DND-41 (cell line): ENCODE measurements around the gene CRACDL.

Experiments used
- ATAC-seq: fragments of 200-7000 bp; cut with Tn5 transposase; 3 replicates; pipeline ENCODE4 v1.9.1; 2021; ENCODE audit warnings: low read depth; ENCODE audit not compliant: insufficient read depth
- DNase-seq: peaks from one replicate; pipeline ENCODE4 v3.0.0-alpha.2; 2020
- H2AFZ ChIP-seq: 2 replicates; pipeline ENCODE4 v1.6.0; 2012; ENCODE audit warnings: low read depth, low read length
- H3K27ac ChIP-seq: 2 replicates; pipeline ENCODE4 v1.5.1; 2012; ENCODE audit warnings: low read length, inconsistent platforms
- H3K27me3 ChIP-seq: fragments of 200-600 bp; sonication (generic); 2 replicates; pipeline ENCODE4 v1.6.0; 2012; ENCODE audit warnings: low read length, mild to moderate bottlenecking, inconsistent platforms; ENCODE audit not compliant: insufficient read depth, poor library complexity
- H3K36me3 ChIP-seq: 2 replicates; pipeline ENCODE4 v1.5.1; 2012; ENCODE audit warnings: low read length, inconsistent platforms; ENCODE audit not compliant: insufficient read depth
- H3K4me1 ChIP-seq: 2 replicates; pipeline ENCODE4 v1.5.1; 2012; ENCODE audit warnings: mild to moderate bottlenecking, low read length; ENCODE audit not compliant: insufficient read depth
- H3K4me2 ChIP-seq: 2 replicates; pipeline ENCODE4 v1.6.0; 2012; ENCODE audit warnings: mild to moderate bottlenecking, moderate library complexity, low read length, inconsistent platforms; ENCODE audit not compliant: insufficient read depth
- H3K4me3 ChIP-seq, 2 experiments: fragments of 200-600 bp in 1 of 2; shearing (Covaris generic) in 1 of 2; 2 replicates each; pipeline ENCODE4 v1.5.1; 2012 to 2016; ENCODE audit warnings: inconsistent platforms in 2 of 2, low read length in 2 of 2, mild to moderate bottlenecking in 2 of 2, low read depth in 1 of 2, moderate library complexity in 1 of 2
- H3K79me2 ChIP-seq: 2 replicates; pipeline ENCODE4 v1.6.0; 2012; ENCODE audit warnings: low read length, inconsistent platforms; ENCODE audit not compliant: insufficient read depth
- H3K9ac ChIP-seq: 2 replicates; pipeline ENCODE4 v1.6.0; 2012; ENCODE audit warnings: low read depth, mild to moderate bottlenecking, inconsistent platforms, low read length, moderate library complexity
- H3K9me3 ChIP-seq: 2 replicates; pipeline ENCODE4 v1.5.1; 2012; ENCODE audit warnings: low read length, moderate library complexity, mild to moderate bottlenecking, inconsistent platforms; ENCODE audit not compliant: insufficient read depth, severe bottlenecking
- H4K20me1 ChIP-seq: 2 replicates; pipeline ENCODE4 v1.6.0; 2012; ENCODE audit warnings: low read length; ENCODE audit not compliant: insufficient read depth
- CTCF ChIP-seq: IDR thresholded peaks from 2 replicates; pipeline ENCODE4 v1.5.1; 2012; ENCODE audit warnings: borderline replicate concordance, low read length, moderate library complexity, mild to moderate bottlenecking; ENCODE audit not compliant: poor library complexity, severe bottlenecking; ENCODE audit errors: extremely low read depth
- EZH2 ChIP-seq: IDR thresholded peaks from 3 replicates; pipeline ENCODE4 v1.6.1; 2012; ENCODE audit warnings: borderline replicate concordance, low read depth, mild to moderate bottlenecking, moderate library complexity, low read length, inconsistent platforms; ENCODE audit not compliant: severe bottlenecking

The CRACDL gene

GRCh38 chr2:98883780-98884211 lies 52.2 kb downstream of the CRACDL start:
- Histone ChIP-seq H3K9ac (no peak overlapping the region), H3K27ac (no peak overlapping the region), H3K4me1 (no peaks in the 10 kb centered on the region), H3K27me3 (no peaks in the 10 kb centered on the region), H4K20me1 (no peaks in the 10 kb centered on the region), H3K4me2 (no peak overlapping the region), H2AFZ (no peak overlapping the region), H3K9me3 (peaks cover 11% of the 10 kb centered on the region), H3K36me3 (no peaks in the 10 kb centered on the region), H3K79me2 (no peaks in the 10 kb centered on the region), H3K4me3 (no peak overlapping the region)
- ATAC-seq (no peak), DNase-seq (no peak)
- TF ChIP-seq EZH2 (no peak), CTCF (no peak)

- Histone ChIP-seq H3K4me1 (no peaks in the 10 kb centered on the region), H3K9ac (no peak overlapping the region), H3K9me3 (peaks cover 11% of the 10 kb centered on the region), H2AFZ (no peak overlapping the region), H3K36me3 (no peaks in the 10 kb centered on the region), H3K79me2 (no peaks in the 10 kb centered on the region), H3K27me3 (no peaks in the 10 kb centered on the region), H4K20me1 (no peaks in the 10 kb centered on the region), H3K4me3 (no peak overlapping the region), H3K4me2 (no peak overlapping the region), H3K27ac (no peak overlapping the region)
- ATAC-seq (no peak), DNase-seq (no peak)
- TF ChIP-seq CTCF (no peak), EZH2 (no peak)
Measured at GRCh38 chr2:98882971-98883779, 52.9 kb downstream of the CRACDL start.

- ATAC-seq (no peak), DNase-seq (no peak)
- Histone ChIP-seq H3K27me3 (no peaks in the 10 kb centered on the region), H3K9me3 (peaks cover 10% of the 10 kb centered on the region), H3K36me3 (no peaks in the 10 kb centered on the region), H3K4me1 (no peaks in the 10 kb centered on the region), H3K4me3 (no peak overlapping the region), H2AFZ (no peak overlapping the region), H3K79me2 (no peaks in the 10 kb centered on the region), H3K9ac (no peak overlapping the region), H4K20me1 (no peaks in the 10 kb centered on the region), H3K27ac (no peak overlapping the region), H3K4me2 (no peak overlapping the region)
- TF ChIP-seq EZH2, result no peak
- TF ChIP-seq CTCF, result no peak
Measured at GRCh38 chr2:98882368-98882767, 53.7 kb downstream of the CRACDL start.
